ENCODE data around the gene CDCP2.

- no peak for TF ChIP-seq POLR2A (IDR thresholded peaks at IDR 0.05)
- no peak for TF ChIP-seq CTCF (IDR thresholded peaks at IDR 0.05)
Observed at GRCh38 chr1:54132495-54132894, 20.3 kb downstream of the CDCP2 start.

Measured in prostate gland (tissue), 2 donors.